Measurements from ENCODE around the gene TNFRSF19. TPM values are rescaled to one million over a fixed set of nuclear protein-coding genes. Genes with fewer than 3 reads are reported as not detected.

The TNFRSF19 gene
- total and polyA plus RNA-seq, 5 donors from 2014 or later = 1.3 to 5.6 (median 1.6) TPM

DNA sequence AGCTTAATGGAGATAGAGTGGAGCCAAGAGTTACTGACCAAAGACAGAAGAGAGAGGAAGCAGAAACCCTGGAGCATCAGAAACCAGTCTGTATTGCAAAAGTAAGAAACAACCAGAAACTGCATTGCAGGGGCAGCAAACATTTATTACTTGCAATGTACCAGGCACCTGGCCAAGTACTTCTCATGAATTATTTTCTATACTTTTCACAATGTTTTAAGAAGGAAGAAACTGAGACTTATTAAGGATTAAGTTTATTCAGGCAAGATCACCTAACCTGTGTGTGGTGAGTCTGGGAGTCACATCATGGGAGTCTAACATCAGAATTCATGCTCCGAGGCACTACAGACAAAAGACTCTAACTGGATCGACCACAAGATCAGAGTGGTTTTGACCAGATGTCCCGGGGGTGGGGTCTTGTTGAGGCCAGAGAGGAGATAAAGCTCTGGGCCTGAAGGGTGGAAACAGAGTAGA is 47.4 kb downstream of the TNFRSF19 start:
- H3K4me3 Mint-ChIP-seq = no peak overlapping the region
- H3K27ac Mint-ChIP-seq = peak overlapping the region in 1 of 3 donors; percentile 21
- no peaks in the 10 kb centered on the region for H3K9me3 ChIP-seq (ENCODE audit: control insufficient read depth in 2 of 2, low read length in 2 of 2)
- peaks cover 10% of the 10 kb centered on the region for H3K27me3 Mint-ChIP-seq
- H3K36me3 Mint-ChIP-seq = no peaks in the 10 kb centered on the region
- H3K9me3 Mint-ChIP-seq = no peaks in the 10 kb centered on the region
- no peak for DNase-seq
- H3K36me3 ChIP-seq (ENCODE audit: control insufficient read depth, insufficient read depth, low read length) = no peaks in the 10 kb centered on the region
- H3K27me3 ChIP-seq (ENCODE audit: control insufficient read depth, insufficient read depth, low read length) = no peaks in the 10 kb centered on the region
- no peak overlapping the region for H3K27ac ChIP-seq (ENCODE audit: insufficient read depth, low read length, poor library complexity, severe bottlenecking)
- no peak for ATAC-seq (ENCODE audit: low read depth in 2 of 2)
- H3K4me3 ChIP-seq (ENCODE audit: low read depth, low read length) = no peak overlapping the region
- no peaks in the 10 kb centered on the region for H3K4me1 ChIP-seq (ENCODE audit: control insufficient read depth, insufficient read depth, low read length, poor library complexity, severe bottlenecking)
- no peaks in the 10 kb centered on the region for H3K4me1 Mint-ChIP-seq

GRCh38 chr13:23618341-23618740 is 48.1 kb downstream of the TNFRSF19 start:
- no peak overlapping the region for H3K4me3 Mint-ChIP-seq
- H3K4me1 Mint-ChIP-seq = no peaks in the 10 kb centered on the region
- ATAC-seq (ENCODE audit: low read depth in 2 of 2) (no peak), DNase-seq (no peak)
- Histone ChIP-seq H3K4me3 (ENCODE audit: low read depth, low read length) (no peak overlapping the region), H3K36me3 (ENCODE audit: control insufficient read depth, insufficient read depth, low read length) (no peaks in the 10 kb centered on the region), H3K4me1 (ENCODE audit: control insufficient read depth, insufficient read depth, low read length, poor library complexity, severe bottlenecking) (no peaks in the 10 kb centered on the region), H3K27ac (ENCODE audit: insufficient read depth, low read length, poor library complexity, severe bottlenecking) (no peak overlapping the region), H3K9me3 (ENCODE audit: control insufficient read depth in 2 of 2, low read length in 2 of 2) (no peaks in the 10 kb centered on the region), H3K27me3 (ENCODE audit: control insufficient read depth, insufficient read depth, low read length) (no peaks in the 10 kb centered on the region)
- H3K27me3 Mint-ChIP-seq = peaks cover 10% of the 10 kb centered on the region
- H3K27ac Mint-ChIP-seq = no peak overlapping the region
- H3K36me3 Mint-ChIP-seq = no peaks in the 10 kb centered on the region
- H3K9me3 Mint-ChIP-seq = no peaks in the 10 kb centered on the region

GRCh38 chr13:23619068-23619855 is 49.0 kb downstream of the TNFRSF19 start:
- H3K36me3 ChIP-seq (ENCODE audit: control insufficient read depth, insufficient read depth, low read length) = no peaks in the 10 kb centered on the region
- Mint-ChIP-seq H3K9me3 (no peaks in the 10 kb centered on the region), H3K4me3 (peak overlapping the region in 1 of 4 donors; percentile 53), H3K4me1 (peaks cover 0 to 2% (median 0%) of the 10 kb centered on the region in 4 donors), H3K36me3 (no peaks in the 10 kb centered on the region), H3K27ac (no peak overlapping the region), H3K27me3 (peaks cover 4% of the 10 kb centered on the region)
- no peak overlapping the region for H3K27ac ChIP-seq (ENCODE audit: insufficient read depth, low read length, poor library complexity, severe bottlenecking)
- DNase-seq (no peak), ATAC-seq (ENCODE audit: low read depth in 2 of 2) (no peak)
- H3K9me3 ChIP-seq (ENCODE audit: control insufficient read depth in 2 of 2, low read length in 2 of 2) = no peaks in the 10 kb centered on the region
- no peaks in the 10 kb centered on the region for H3K4me1 ChIP-seq (ENCODE audit: control insufficient read depth, insufficient read depth, low read length, poor library complexity, severe bottlenecking)
- H3K4me3 ChIP-seq (ENCODE audit: low read depth, low read length) = no peak overlapping the region
- no peaks in the 10 kb centered on the region for H3K27me3 ChIP-seq (ENCODE audit: control insufficient read depth, insufficient read depth, low read length)

- Histone ChIP-seq H3K4me1 (ENCODE audit: control insufficient read depth, insufficient read depth, low read length, poor library complexity, severe bottlenecking) (no peaks in the 10 kb centered on the region), H3K4me3 (ENCODE audit: low read depth, low read length) (no peak overlapping the region), H3K36me3 (ENCODE audit: control insufficient read depth, insufficient read depth, low read length) (no peaks in the 10 kb centered on the region), H3K9me3 (ENCODE audit: control insufficient read depth in 2 of 2, low read length in 2 of 2) (no peaks in the 10 kb centered on the region), H3K27ac (ENCODE audit: insufficient read depth, low read length, poor library complexity, severe bottlenecking) (no peak overlapping the region), H3K27me3 (ENCODE audit: control insufficient read depth, insufficient read depth, low read length) (no peaks in the 10 kb centered on the region)
- Mint-ChIP-seq H3K4me3 (no peak overlapping the region), H3K27me3 (peaks cover 4% of the 10 kb centered on the region), H3K27ac (no peak overlapping the region), H3K4me1 (peaks cover 0 to 2% (median 0%) of the 10 kb centered on the region in 4 donors), H3K9me3 (no peaks in the 10 kb centered on the region), H3K36me3 (no peaks in the 10 kb centered on the region)
- no peak for ATAC-seq (ENCODE audit: low read depth in 2 of 2)
- no peak for DNase-seq
These were observed 50.0 kb downstream of the TNFRSF19 start for GRCh38 chr13:23620211-23620610.

- no peaks in the 10 kb centered on the region for H3K27me3 ChIP-seq (ENCODE audit: control insufficient read depth, insufficient read depth, low read length)
- no peak overlapping the region for H3K27ac ChIP-seq (ENCODE audit: insufficient read depth, low read length, poor library complexity, severe bottlenecking)
- Mint-ChIP-seq H3K9me3 (no peaks in the 10 kb centered on the region), H3K27ac (no peak overlapping the region), H3K4me1 (peaks cover 0 to 2% (median 0%) of the 10 kb centered on the region in 4 donors), H3K4me3 (no peak overlapping the region), H3K27me3 (peaks cover 4% of the 10 kb centered on the region), H3K36me3 (no peaks in the 10 kb centered on the region)
- ATAC-seq (ENCODE audit: low read depth in 2 of 2) (no peak), DNase-seq (no peak)
- no peaks in the 10 kb centered on the region for H3K4me1 ChIP-seq (ENCODE audit: control insufficient read depth, insufficient read depth, low read length, poor library complexity, severe bottlenecking)
- H3K36me3 ChIP-seq (ENCODE audit: control insufficient read depth, insufficient read depth, low read length) = no peaks in the 10 kb centered on the region
- H3K4me3 ChIP-seq (ENCODE audit: low read depth, low read length) = no peak overlapping the region
- H3K9me3 ChIP-seq (ENCODE audit: control insufficient read depth in 2 of 2, low read length in 2 of 2) = no peaks in the 10 kb centered on the region
These were observed 50.6 kb downstream of the TNFRSF19 start for GRCh38 chr13:23620613-23621315.

DNA sequence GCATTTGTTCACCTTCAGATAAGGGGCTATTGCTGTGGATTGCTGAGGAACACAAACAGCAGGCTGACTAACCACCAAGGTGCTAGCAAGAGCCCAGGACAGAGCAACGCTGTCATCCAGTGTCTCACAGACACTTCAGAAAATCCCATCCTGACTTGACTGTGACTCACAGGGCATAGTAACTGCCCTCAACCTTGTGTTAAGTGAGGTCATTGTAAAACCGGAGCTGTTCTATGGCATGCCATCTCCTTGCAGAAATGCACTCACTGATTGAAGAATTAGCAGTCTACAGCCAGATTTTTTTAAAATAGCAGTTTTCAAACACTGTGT is 51.1 kb downstream of the TNFRSF19 start:
- Mint-ChIP-seq H3K27me3 (peaks cover 4% of the 10 kb centered on the region), H3K27ac (no peak overlapping the region), H3K9me3 (no peaks in the 10 kb centered on the region), H3K4me3 (no peak overlapping the region), H3K4me1 (peaks cover 0 to 2% (median 0%) of the 10 kb centered on the region in 4 donors), H3K36me3 (no peaks in the 10 kb centered on the region)
- Histone ChIP-seq H3K4me3 (ENCODE audit: low read depth, low read length) (no peak overlapping the region), H3K27ac (ENCODE audit: insufficient read depth, low read length, poor library complexity, severe bottlenecking) (no peak overlapping the region), H3K9me3 (ENCODE audit: control insufficient read depth in 2 of 2, low read length in 2 of 2) (no peaks in the 10 kb centered on the region), H3K4me1 (ENCODE audit: control insufficient read depth, insufficient read depth, low read length, poor library complexity, severe bottlenecking) (no peaks in the 10 kb centered on the region), H3K27me3 (ENCODE audit: control insufficient read depth, insufficient read depth, low read length) (no peaks in the 10 kb centered on the region), H3K36me3 (ENCODE audit: control insufficient read depth, insufficient read depth, low read length) (no peaks in the 10 kb centered on the region)
- no peak for DNase-seq
- peak in 1 of 2 donors; percentile 37 for ATAC-seq (ENCODE audit: low read depth in 2 of 2)

- no peaks in the 10 kb centered on the region for H3K4me1 ChIP-seq (ENCODE audit: control insufficient read depth, insufficient read depth, low read length, poor library complexity, severe bottlenecking)
These were observed 52.8 kb downstream of the TNFRSF19 start for GRCh38 chr13:23622985-23623384.

More at GRCh38 chr13:23622985-23623384, 52.8 kb downstream of the TNFRSF19 start:
- no peak for ATAC-seq (ENCODE audit: low read depth in 2 of 2)
- Histone ChIP-seq H3K36me3 (ENCODE audit: control insufficient read depth, insufficient read depth, low read length) (no peaks in the 10 kb centered on the region), H3K9me3 (ENCODE audit: control insufficient read depth in 2 of 2, low read length in 2 of 2) (no peaks in the 10 kb centered on the region), H3K27ac (ENCODE audit: insufficient read depth, low read length, poor library complexity, severe bottlenecking) (no peak overlapping the region), H3K4me3 (ENCODE audit: low read depth, low read length) (no peak overlapping the region), H3K27me3 (ENCODE audit: control insufficient read depth, insufficient read depth, low read length) (peaks cover 3% of the 10 kb centered on the region)
- DNase-seq = peak in 1 of 3 donors; percentile 27
- Mint-ChIP-seq H3K36me3 (no peaks in the 10 kb centered on the region), H3K27me3 (peaks cover 4% of the 10 kb centered on the region), H3K4me3 (no peak overlapping the region), H3K4me1 (peaks cover 0 to 2% (median 0%) of the 10 kb centered on the region in 4 donors), H3K9me3 (no peaks in the 10 kb centered on the region), H3K27ac (no peak overlapping the region)

Data from CD4-positive, CD25-positive, alpha-beta regulatory T cell (primary cell).